AG04449 (cell line): ENCODE results near the gene VIPR2.

ENCODE experiments used
- CTCF ChIA-PET: fragments of 350-600 bp; formaldehyde crosslinking; extraction: SDS; loops from one replicate; lab custom pipeline; 2021; ENCODE audit warnings: antibody characterized with exemption; lab: Yijun Ruan, JAX
- POLR2A ChIA-PET: fragments of 400-600, 350-600 bp; formaldehyde crosslinking; extraction: SDS; loops from one replicate; lab custom pipeline; 2020; ENCODE audit warnings: antibody characterized with exemption, inconsistent platforms; lab: Yijun Ruan, JAX
- DNase-seq: peaks from one replicate; pipeline ENCODE4 v3.0.0-alpha.2; 2010; ENCODE audit warnings: low read depth, low spot score
- H3K4me3 ChIP-seq: 2 replicates; pipeline ENCODE4 v1.5.1; 2011; ENCODE audit warnings: low read depth, mild to moderate bottlenecking, control low read depth, low read length
- CTCF ChIP-seq: IDR thresholded peaks from one replicate; pipeline ENCODE4 v1.5.1; 2011; ENCODE audit warnings: mild to moderate bottlenecking, moderate library complexity, low read length, control low read depth, inconsistent platforms; ENCODE audit not compliant: insufficient read depth; ENCODE audit errors: missing control alignments

VIPR2 gene

GRCh38 chr7:159094023-159094740, 50.5 kb downstream of the VIPR2 start:
- ChIA-PET CTCF (no interaction called here), POLR2A (no interaction called here)
- TF ChIP-seq CTCF: no peak
- DNase-seq: no peak
- H3K4me3 ChIP-seq: no peak overlapping the region

- DNase-seq: no peak
- no peak for TF ChIP-seq CTCF
- ChIA-PET CTCF (no interaction called here), POLR2A (no interaction called here)
- no peak overlapping the region for H3K4me3 ChIP-seq
These were observed 51.2 kb downstream of the VIPR2 start for GRCh38 chr7:159093351-159093971.

GRCh38 chr7:159092701-159093121, 52.0 kb downstream of the VIPR2 start:
- H3K4me3 ChIP-seq: no peak overlapping the region
- ChIA-PET POLR2A (no interaction called here), CTCF (no interaction called here)
- no peak for TF ChIP-seq CTCF
- DNase-seq: no peak

GRCh38 chr7:159091480-159092475, 52.9 kb downstream of the VIPR2 start:
- TF ChIP-seq CTCF: no peak
- ChIA-PET POLR2A (no interaction called here), CTCF (no interaction called here)
- H3K4me3 ChIP-seq: no peak overlapping the region
- DNase-seq: no peak

- ChIA-PET CTCF (no interaction called here), POLR2A (no interaction called here)
- H3K4me3 ChIP-seq: no peak overlapping the region
- TF ChIP-seq CTCF: no peak
- DNase-seq: no peak
These were observed 53.6 kb downstream of the VIPR2 start for GRCh38 chr7:159091041-159091440.
